Fibroblast of the aortic adventitia (primary cell): ENCODE results near the gene SMIM13. TPM values are rescaled to one million over a fixed set of nuclear protein-coding genes. Genes with fewer than 3 reads are reported as not detected.

Experiments used
- DNase-seq: peaks from one replicate; pipeline ENCODE4 v3.0.0-alpha.2; 2010; ENCODE audit warnings: low read depth
- H3K4me3 ChIP-seq: 2 replicates; pipeline ENCODE4 v1.5.1; 2011; ENCODE audit warnings: low read depth, mild to moderate bottlenecking, control low read depth, low read length, moderate library complexity
- CTCF ChIP-seq: IDR thresholded peaks from 2 replicates; pipeline ENCODE4 v1.5.1; 2011; ENCODE audit warnings: mild to moderate bottlenecking, low read length, control low read depth, inconsistent platforms; ENCODE audit not compliant: insufficient read depth
- total RNA-seq: library from RNA; depleted of rRNA; stranded (reverse); fragments of >200 nt; gene quantifications from 2 replicates; pipeline ENCODE4 v1.2.3, GENCODE V29; 2012; ENCODE audit warnings: low replicate concordance

SMIM13 gene
- total RNA-seq, 1 donor = 8.1 TPM

- TF ChIP-seq CTCF = no peak
- H3K4me3 ChIP-seq = no peak overlapping the region
Measured at GRCh38 chr6:11130605-11131004, 37.0 kb downstream of the SMIM13 start.

DNA sequence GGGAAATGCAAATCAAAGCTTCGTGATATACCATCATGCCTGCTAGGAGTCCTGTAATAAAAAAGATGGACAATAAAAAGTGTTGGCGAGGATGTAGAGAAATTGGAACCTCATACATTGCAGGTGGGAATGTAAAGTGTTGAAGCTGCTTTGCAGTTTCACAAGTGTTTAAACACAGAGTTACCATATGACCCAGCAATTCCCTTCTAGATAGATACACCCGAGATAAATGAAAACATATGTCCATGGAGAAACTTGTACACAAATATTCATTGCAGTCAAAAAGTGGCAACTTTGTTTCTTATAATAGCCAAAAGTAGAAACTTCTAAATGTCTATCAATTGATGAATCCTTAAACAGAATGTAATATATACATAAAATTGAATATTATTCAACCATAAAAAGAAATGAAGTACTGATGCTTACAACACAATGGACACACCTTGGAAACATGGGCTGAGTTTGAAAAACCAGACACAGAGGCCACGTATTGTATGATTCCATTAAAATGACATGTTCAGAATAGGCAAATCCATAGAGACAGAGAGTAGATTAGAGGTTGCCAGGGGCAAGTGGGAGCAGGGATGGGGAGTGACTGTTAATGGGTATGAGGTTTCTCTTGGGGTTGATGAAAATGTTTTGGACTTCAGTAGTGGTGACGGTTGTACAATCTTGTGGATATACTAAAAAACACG, 38.7 kb downstream of the SMIM13 start:
- no peak for TF ChIP-seq CTCF
- H3K4me3 ChIP-seq = no peak overlapping the region
- peak; percentile 27 for DNase-seq

More at GRCh38 chr6:11130605-11131004, 37.0 kb downstream of the SMIM13 start:
- DNase-seq = no peak

DNA sequence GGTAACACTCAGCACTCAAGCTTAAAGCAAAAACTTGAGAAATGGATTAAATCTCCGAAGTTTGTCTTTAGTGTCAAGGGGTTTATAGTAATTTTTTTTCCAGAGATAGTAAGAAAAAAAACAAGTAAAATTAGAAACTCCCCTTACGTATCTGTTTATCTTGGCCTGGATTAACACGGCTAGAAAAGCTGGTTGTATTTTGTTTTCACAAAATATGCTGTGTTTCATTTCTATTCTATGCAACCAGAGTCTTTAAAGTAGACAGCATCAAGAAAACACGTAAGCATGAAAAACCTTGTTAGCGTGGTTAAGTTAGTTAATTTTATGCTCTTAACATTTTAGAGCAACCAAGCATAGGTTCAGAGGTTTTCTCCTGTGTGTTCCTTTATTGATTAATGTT, 39.6 kb downstream of the SMIM13 start:
- no peak for DNase-seq
- no peak overlapping the region for H3K4me3 ChIP-seq
- TF ChIP-seq CTCF = no peak

GRCh38 chr6:11136809-11137208, 43.2 kb downstream of the SMIM13 start:
- DNase-seq = no peak
- no peak overlapping the region for H3K4me3 ChIP-seq
- no peak for TF ChIP-seq CTCF

DNA sequence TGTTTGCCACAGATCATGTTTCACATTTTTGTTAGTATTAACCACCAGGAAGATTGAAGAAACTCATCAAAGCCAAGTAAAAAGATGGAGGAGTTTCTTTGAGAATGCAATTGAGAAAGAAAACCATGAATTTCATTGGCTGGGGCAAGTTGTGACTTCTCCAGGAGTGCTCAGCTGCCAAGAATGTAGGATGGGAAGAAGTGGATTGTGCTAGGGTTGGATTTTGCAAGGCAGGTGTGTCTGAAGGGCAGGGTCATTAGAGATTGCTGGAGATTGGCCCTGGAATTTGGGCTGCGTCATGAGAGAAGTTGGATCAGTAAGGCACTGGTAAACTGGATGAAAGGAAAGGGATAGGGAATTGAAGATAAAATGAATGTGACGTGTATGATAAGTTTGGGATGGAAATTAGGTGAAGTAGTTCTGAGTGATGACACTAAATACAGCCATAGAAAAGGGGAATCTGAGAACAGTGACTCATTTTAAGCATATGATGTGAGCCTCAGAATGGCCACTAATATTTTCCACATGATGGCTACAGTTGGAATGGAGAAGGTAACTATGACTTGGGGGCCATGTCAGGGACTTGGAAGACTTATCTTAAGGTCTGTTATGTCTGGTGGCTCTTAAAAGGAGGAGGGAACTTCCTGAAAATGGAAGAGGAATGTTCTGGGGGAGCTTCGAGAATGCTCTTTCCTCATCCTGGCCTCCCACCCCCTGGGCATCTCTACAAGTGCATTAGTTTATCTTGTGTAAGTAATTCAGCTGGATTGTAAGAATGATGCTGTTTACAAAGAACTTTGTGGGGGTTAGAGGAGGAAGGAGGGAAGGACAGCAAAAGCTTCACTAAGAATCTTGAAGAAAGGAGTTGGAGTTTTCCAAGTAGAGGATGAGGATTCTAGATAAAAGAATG, 45.7 kb downstream of the SMIM13 start:
- no peak for TF ChIP-seq CTCF

GRCh38 chr6:11140056-11140455, 46.4 kb downstream of the SMIM13 start:
- DNase-seq = no peak
- TF ChIP-seq CTCF = no peak
- H3K4me3 ChIP-seq = no peak overlapping the region

More for the DNA sequence above, 45.7 kb downstream of the SMIM13 start:
- DNase-seq = peak; percentile 30
- no peak overlapping the region for H3K4me3 ChIP-seq
